Measurements from ENCODE around the gene CDCP2.

The CDCP2 gene

DNA sequence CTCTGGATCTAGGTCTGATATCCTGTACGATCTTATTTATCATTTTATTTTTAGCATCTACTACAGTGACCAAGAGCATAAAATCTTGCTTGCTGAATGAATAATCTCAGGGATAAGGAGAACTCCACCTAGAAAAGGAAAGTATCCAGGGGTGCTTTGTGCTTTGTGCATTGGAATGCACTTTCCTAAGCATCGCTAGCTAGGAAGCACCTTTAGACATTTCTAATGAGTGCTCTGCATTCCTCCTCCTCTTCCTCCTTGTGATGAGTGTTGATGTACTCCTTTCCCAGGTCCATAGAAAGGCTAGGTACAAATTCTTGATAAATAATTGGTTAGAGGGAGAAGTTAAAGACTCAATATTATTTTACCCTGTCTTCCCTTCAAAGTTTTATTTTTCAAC is 68.0 kb downstream of the CDCP2 start:
- no peak for DNase-seq

Data from NCI-H1105 (cell line).